Sigmoid colon (tissue), 7 donors: Measurements from ENCODE around the gene RPUSD3. TPM values are rescaled to one million over a fixed set of nuclear protein-coding genes. Genes with fewer than 3 reads are reported as not detected.

ENCODE experiments used
- DNase-seq: peaks from one replicate; pipeline ENCODE4 v3.0.0-alpha.2; 2019
- H3K27ac ChIP-seq, 4 donors: fragments of 200-600 bp; sonication (generic); one replicate each; pipeline ENCODE4 v1.5.1; 2016 to 2019; ENCODE audit warnings: mild to moderate bottlenecking in 1 of 4
- H3K27me3 ChIP-seq, 3 donors: fragments of 200-600 bp; sonication (generic); one replicate each; pipeline ENCODE4 v1.5.1; 2019; ENCODE audit warnings: mild to moderate bottlenecking in 1 of 3
- H3K36me3 ChIP-seq, 4 donors: fragments of 200-600 bp; sonication (generic); one replicate each; pipeline ENCODE4 v1.5.1; 2016 to 2019
- H3K4me1 ChIP-seq, 4 donors: fragments of 200-600 bp; sonication (generic); one replicate each; pipeline ENCODE4 v1.5.1; 2017 to 2019
- H3K4me3 ChIP-seq, 4 donors: fragments of 200-600 bp; sonication (generic); one replicate each; pipeline ENCODE4 v1.5.1; 2017 to 2019; ENCODE audit warnings: mild to moderate bottlenecking in 2 of 4, moderate library complexity in 1 of 4
- H3K9me3 ChIP-seq, 4 donors: fragments of 200-600 bp in 3 of 4; sonication (generic) in 3 of 4; one replicate each; pipeline versions ENCODE4 v1.5.1 to v1.6.1; 2013 to 2019
- CTCF ChIP-seq, 4 experiments: fragments of 450-650 bp in 3 of 4; fragments of 200-600 bp in 1 of 4; IDR thresholded peaks; one replicate each; pipeline ENCODE4 v1.5.1; 2016 to 2019; ENCODE audit warnings: antibody characterized with exemption in 4 of 4, mild to moderate bottlenecking in 3 of 4, moderate library complexity in 2 of 4
- EP300 ChIP-seq, 4 donors: sonication (generic); formaldehyde crosslinking; IDR thresholded peaks; one replicate each; pipeline ENCODE4 v1.6.1; 2017; ENCODE audit warnings: antibody characterized with exemption in 4 of 4
- POLR2A ChIP-seq, 2 donors: fragments of 450-650 bp; IDR thresholded peaks; one replicate each; pipeline ENCODE4 v1.6.1; 2016; ENCODE audit warnings: antibody characterized with exemption in 2 of 2, mild to moderate bottlenecking in 2 of 2, moderate library complexity in 2 of 2
- POLR2AphosphoS5 ChIP-seq, 4 donors: sonication (generic); formaldehyde crosslinking; IDR thresholded peaks; one replicate each; pipeline ENCODE4 v1.6.1; 2017; ENCODE audit warnings: antibody characterized with exemption in 4 of 4
- WGBS, 2 donors: extraction: QIAGEN DNeasy Blood & Tissue Kit; methylation state at CpG; one replicate each; pipeline ENCODE4 v1.1.7; 2013; 5-methylcytosine and 5-hydroxymethylcytosine counted together
- intact Hi-C: fragments of 100-400 bp; cut with DNase I; formaldehyde crosslinking; loops from one replicate; pipeline ENCODE4 v1.15.1; 2023
- polyA plus RNA-seq, 3 donors: library from polyadenylated mRNA; stranded (reverse); fragments of 200-250 nt; gene quantifications; one replicate each; pipeline ENCODE4 v1.2.3, GENCODE V29; 2013
- total RNA-seq, 4 donors: library from RNA; depleted of rRNA; stranded (reverse); fragments of >200 nt; gene quantifications; one replicate each; pipeline ENCODE4 v1.1.0, GENCODE V29; 2016
- donor health status: healthy with polysubstance abuse.
- donor health status: Bipolar disorder and iron deficiency.
- donor health status: healthy.

RPUSD3 gene
- total RNA-seq: 10 to 100 TPM; 42.6 to 54.7 (median 47.6) TPM
- polyA plus RNA-seq: 10 to 100 TPM; 22.0 to 37.1 (median 23.4) TPM

GRCh38 chr3:9843715-9844438 is at the start of gene RPUSD3:
RPUSD3 (minus strand) TSS chr3:9844008; CDS start chr3:9843990, 18 bp downstream.
- H3K4me1 ChIP-seq: peaks cover 0 to 19% (median 12%) of the 10 kb centered on the region in 4 donors
- no peaks in the 10 kb centered on the region for H3K9me3 ChIP-seq
- 1% methylated on average over 42 of the region's 42 CpGs for WGBS, 2 donors
- H3K27me3 ChIP-seq: no peaks in the 10 kb centered on the region
- DNase-seq: peak; percentile 99
- peak within 1 kb of the TSS; percentile 56 to 84 (median 78) for H3K4me3 ChIP-seq
- intact Hi-C loops: loop anchor here (2.0 to 10.0 kb wide), 2 partner anchors 71 to 181 kb away; partner anchors contain the start of gene FANCD2
- peak within 1 kb of the TSS; percentile 80 to 93 (median 89) for H3K27ac ChIP-seq
- peaks cover 6 to 30% (median 14%) of the 10 kb centered on the region in 4 donors for H3K36me3 ChIP-seq
- peak in 1 of 2 donors; percentile 50 for TF ChIP-seq POLR2A (IDR thresholded peaks at IDR 0.05)
- no peak for TF ChIP-seq CTCF (IDR thresholded peaks at IDR 0.05)
- TF ChIP-seq POLR2AphosphoS5 (IDR thresholded peaks at IDR 0.05): peak; percentile 80 to 92 (median 84)

GRCh38 chr3:9891072-9891622 is 47.3 kb upstream of the RPUSD3 start:
- intact Hi-C loops: loop anchor here (2.0 kb wide), 2 partner anchors 24 kb away; no protein-coding TSS in a partner anchor
- H3K4me3 ChIP-seq: peak overlapping the region; percentile 65 to 99 (median 98)
- H3K27ac ChIP-seq: peak overlapping the region; percentile 90 to 100 (median 98)
- WGBS, 2 donors: 3 to 10% methylated on average over 12 of the region's 12 CpGs
- H3K36me3 ChIP-seq: peaks cover 0 to 14% (median 5%) of the 10 kb centered on the region in 4 donors
- TF ChIP-seq CTCF (IDR thresholded peaks at IDR 0.05): no peak
- TF ChIP-seq POLR2AphosphoS5 (IDR thresholded peaks at IDR 0.05): no peak
- no peak for TF ChIP-seq POLR2A (IDR thresholded peaks at IDR 0.05)
- TF ChIP-seq EP300 (IDR thresholded peaks at IDR 0.05): no peak
- H3K9me3 ChIP-seq: no peaks in the 10 kb centered on the region
- DNase-seq: no peak
- H3K27me3 ChIP-seq: no peaks in the 10 kb centered on the region
- H3K4me1 ChIP-seq: peaks cover 0 to 36% (median 26%) of the 10 kb centered on the region in 4 donors

GRCh38 chr3:9890249-9891071 is 46.7 kb upstream of the RPUSD3 start, which contains the start of gene JAGN1:
JAGN1 (plus strand) TSS chr3:9890610; CDS start chr3:9890723, 113 bp downstream.
- peak; percentile 95 for DNase-seq
- TF ChIP-seq EP300 (IDR thresholded peaks at IDR 0.05) (no peak), CTCF (IDR thresholded peaks at IDR 0.05) (peak in 1 of 4 experiments; percentile 15), POLR2AphosphoS5 (IDR thresholded peaks at IDR 0.05) (peak; percentile 94 to 99 (median 96)), POLR2A (IDR thresholded peaks at IDR 0.05) (peak; percentile 93 to 95)
- Histone ChIP-seq H3K27ac (peak within 1 kb of the TSS; percentile 90 to 100 (median 98)), H3K36me3 (peaks cover 0 to 14% (median 5%) of the 10 kb centered on the region in 4 donors), H3K4me1 (peaks cover 0 to 36% (median 26%) of the 10 kb centered on the region in 4 donors), H3K4me3 (peak within 1 kb of the TSS; percentile 65 to 99 (median 98)), H3K9me3 (no peaks in the 10 kb centered on the region), H3K27me3 (no peaks in the 10 kb centered on the region)
- WGBS, 2 donors: 0 to 1% methylated on average over 62 of the region's 62 CpGs
- intact Hi-C loops: loop anchor here (2.0 kb wide), 2 partner anchors 24 kb away; no protein-coding TSS in a partner anchor

GRCh38 chr3:9889405-9889804 is 45.6 kb upstream of the RPUSD3 start:
- TF ChIP-seq POLR2AphosphoS5 (IDR thresholded peaks at IDR 0.05): no peak
- no peak for TF ChIP-seq CTCF (IDR thresholded peaks at IDR 0.05)
- TF ChIP-seq POLR2A (IDR thresholded peaks at IDR 0.05): no peak
- no peak for TF ChIP-seq EP300 (IDR thresholded peaks at IDR 0.05)
- peak overlapping the region in 3 of 4 donors; percentile 90 to 100 (median 99) for H3K27ac ChIP-seq
- peaks cover 0 to 42% (median 32%) of the 10 kb centered on the region in 4 donors for H3K4me1 ChIP-seq
- no peaks in the 10 kb centered on the region for H3K9me3 ChIP-seq
- peaks cover 0 to 14% (median 5%) of the 10 kb centered on the region in 4 donors for H3K36me3 ChIP-seq
- intact Hi-C loops: no loop called here
- no peak for DNase-seq
- WGBS, 2 donors: 79 to 89% methylated on average over 5 of the region's 5 CpGs
- H3K4me3 ChIP-seq: no peak overlapping the region
- H3K27me3 ChIP-seq: no peaks in the 10 kb centered on the region
